Embryonic facial prominence (tissue), 1 donor: ENCODE measurements around the gene OSMR.

ENCODE experiments used
- DNase-seq: peaks from one replicate; pipeline ENCODE4 v3.0.0-alpha.2; 2016; ENCODE audit errors: extremely low spot score

OSMR gene

GRCh38 chr5:38845526-38846378 is at the start of gene OSMR:
Gene OSMR, plus strand, starts transcription at chr5:38846012. Its CDS starts 23,033 bp downstream, at chr5:38869045.
- DNase-seq: peak; percentile 40

GRCh38 chr5:38796742-38797108 is 49.1 kb upstream of the OSMR start:
- no peak for DNase-seq

- no peak for DNase-seq
These were observed 48.0 kb upstream of the OSMR start for GRCh38 chr5:38797838-38798237.

- no peak for DNase-seq
These were observed 46.0 kb upstream of the OSMR start for GRCh38 chr5:38799556-38800377.

- no peak for DNase-seq
These were observed 45.3 kb upstream of the OSMR start for GRCh38 chr5:38800515-38800914.

- DNase-seq: no peak
These were observed 43.7 kb upstream of the OSMR start for GRCh38 chr5:38802125-38802524.

- no peak for DNase-seq
These were observed 42.6 kb upstream of the OSMR start for GRCh38 chr5:38803246-38803645.

GRCh38 chr5:38806775-38807258 is 39.0 kb upstream of the OSMR start:
- DNase-seq: no peak

- DNase-seq: no peak
These were observed 38.0 kb upstream of the OSMR start for GRCh38 chr5:38807570-38808483.

- no peak for DNase-seq
These were observed 37.0 kb upstream of the OSMR start for GRCh38 chr5:38808666-38809343.

GRCh38 chr5:38809388-38810359 is 36.1 kb upstream of the OSMR start:
- peak; percentile 86 for DNase-seq

- no peak for DNase-seq
These were observed 30.9 kb upstream of the OSMR start for GRCh38 chr5:38814879-38815278.

- DNase-seq: no peak
These were observed 29.5 kb upstream of the OSMR start for GRCh38 chr5:38816083-38817030.

- DNase-seq: no peak
These were observed 24.1 kb upstream of the OSMR start for GRCh38 chr5:38821679-38822078.

GRCh38 chr5:38823503-38823902 is 22.3 kb upstream of the OSMR start:
- no peak for DNase-seq

GRCh38 chr5:38824821-38825220 is 21.0 kb upstream of the OSMR start:
- DNase-seq: no peak

- DNase-seq: no peak
These were observed 20.3 kb upstream of the OSMR start for GRCh38 chr5:38825494-38825893.

GRCh38 chr5:38827525-38827924 is 18.3 kb upstream of the OSMR start:
- no peak for DNase-seq
